Hindlimb muscle (tissue), 1 donor: ENCODE data around the gene DCLK1. TPM values are rescaled to one million over a fixed set of nuclear protein-coding genes. Genes with fewer than 3 reads are reported as not detected.

ENCODE experiments used
- DNase-seq: peaks from one replicate; pipeline ENCODE4 v3.0.0-alpha.2; 2013
- polyA plus RNA-seq: library from polyadenylated mRNA; unstranded; fragments of 120-200 nt; gene quantifications from one replicate; pipeline ENCODE4 v1.2.1, GENCODE V29; 2013; ENCODE audit not compliant: insufficient read length

The DCLK1 gene
- polyA plus RNA-seq, 1 donor = 114 TPM

- peak; percentile 66 for DNase-seq
Measured at GRCh38 chr13:35732565-35732964, 398.6 kb downstream of the DCLK1 start.

GRCh38 chr13:35731471-35731870, 399.7 kb downstream of the DCLK1 start:
- no peak for DNase-seq

GRCh38 chr13:35729926-35730627, 401.1 kb downstream of the DCLK1 start:
- no peak for DNase-seq

- no peak for DNase-seq
Measured at GRCh38 chr13:35727881-35728280, 403.3 kb downstream of the DCLK1 start.

GRCh38 chr13:35724446-35724845, 406.7 kb downstream of the DCLK1 start:
- DNase-seq = no peak

GRCh38 chr13:35723821-35724220, 407.4 kb downstream of the DCLK1 start:
- no peak for DNase-seq

- no peak for DNase-seq
Measured at GRCh38 chr13:35723053-35723461, 408.1 kb downstream of the DCLK1 start.

GRCh38 chr13:35722458-35723052, 408.6 kb downstream of the DCLK1 start:
- DNase-seq = peak; percentile 60

GRCh38 chr13:35720690-35721554, 410.3 kb downstream of the DCLK1 start:
- peak; percentile 53 for DNase-seq

- no peak for DNase-seq
Measured at GRCh38 chr13:35720290-35720689, 410.9 kb downstream of the DCLK1 start.

Other genes with a start within 250 kb of the DCLK1 start
- 4.0 TPM for gene SOHLH2, start 83.2 kb upstream of the DCLK1 start, polyA plus RNA-seq
- 4.4 TPM for gene CCDC169, start 166.4 kb upstream of the DCLK1 start, polyA plus RNA-seq
- gene SPART, start 215.0 kb upstream of the DCLK1 start, polyA plus RNA-seq = 55.0 TPM